OCI-LY1 (cell line): Measurements from ENCODE around the gene MRPS22.

ENCODE experiments used
- H2AFZ ChIP-seq: fragments of 200-600 bp; sonication (generic), shearing (Covaris generic); 2 replicates; pipeline ENCODE4 v1.6.0; 2014; ENCODE audit warnings: antibody characterized with exemption, mild to moderate bottlenecking, low read length
- H3F3A ChIP-seq: fragments of 200-600 bp; sonication (generic), shearing (Covaris generic); 2 replicates; pipeline ENCODE4 v1.6.0; 2014; ENCODE audit warnings: mild to moderate bottlenecking, antibody characterized with exemption, low read length, moderate library complexity; ENCODE audit not compliant: insufficient read depth
- H3K27ac ChIP-seq: fragments of 200-600 bp; sonication (generic); 2 replicates; pipeline ENCODE4 v1.5.1; 2014; ENCODE audit warnings: low read length, mixed run types, mild to moderate bottlenecking, low read depth; ENCODE audit not compliant: poor library complexity, severe bottlenecking
- H3K27me3 ChIP-seq: fragments of 200-600 bp; sonication (generic); 2 replicates; pipeline ENCODE4 v1.6.0; 2014; ENCODE audit warnings: antibody characterized with exemption, mild to moderate bottlenecking, low read length, moderate library complexity; ENCODE audit not compliant: insufficient read depth
- H3K36me3 ChIP-seq: fragments of 200-600 bp; sonication (generic); 2 replicates; pipeline ENCODE4 v1.6.1; 2014; ENCODE audit warnings: mild to moderate bottlenecking, antibody characterized with exemption, low read length, moderate library complexity, mixed read lengths; ENCODE audit not compliant: insufficient read depth
- H3K4me1 ChIP-seq: fragments of 200-600 bp; sonication (generic); 2 replicates; pipeline ENCODE4 v1.5.1; 2014; ENCODE audit warnings: mild to moderate bottlenecking, low read length, moderate library complexity; ENCODE audit not compliant: insufficient read depth, severe bottlenecking
- H3K4me2 ChIP-seq: fragments of 200-600 bp; sonication (generic), shearing (Covaris generic); 2 replicates; pipeline ENCODE4 v1.6.1; 2014; ENCODE audit warnings: low read length
- H3K4me3 ChIP-seq: fragments of 200-600 bp; sonication (generic); 2 replicates; pipeline ENCODE4 v1.5.1; 2014; ENCODE audit warnings: low read length, low read depth, mild to moderate bottlenecking, mixed read lengths; ENCODE audit not compliant: poor library complexity, severe bottlenecking
- H3K79me2 ChIP-seq: fragments of 200-600 bp; shearing (Covaris generic); 2 replicates; pipeline ENCODE4 v1.6.1; 2016; ENCODE audit warnings: mixed run types, low read length, mixed read lengths; ENCODE audit not compliant: insufficient read depth
- H3K9ac ChIP-seq: fragments of 200-600 bp; sonication (generic), shearing (Covaris generic); 2 replicates; pipeline ENCODE4 v1.6.1; 2014; ENCODE audit warnings: mild to moderate bottlenecking, low read length, mixed read lengths
- H3K9me2 ChIP-seq: fragments of 200-600 bp; sonication (generic), shearing (Covaris generic); 2 replicates; pipeline ENCODE4 v1.6.1; 2014; ENCODE audit warnings: low read depth, mild to moderate bottlenecking, low read length, mixed read lengths
- H3K9me3 ChIP-seq: fragments of 200-600 bp; shearing (Covaris generic); 2 replicates; pipeline ENCODE4 v1.6.1; 2014; ENCODE audit warnings: low read length, mixed read lengths
- H4K20me1 ChIP-seq: fragments of 200-600 bp; sonication (generic), shearing (Covaris generic); 2 replicates; pipeline ENCODE4 v1.6.0; 2016; ENCODE audit warnings: mild to moderate bottlenecking, low read length; ENCODE audit not compliant: insufficient read depth
- CTCF ChIP-seq: fragments of 200-600 bp; sonication (generic), shearing (Covaris generic); IDR thresholded peaks from 2 replicates; pipeline ENCODE4 v1.5.1; 2017; ENCODE audit warnings: mild to moderate bottlenecking, antibody characterized with exemption, low read length, moderate library complexity, mixed read lengths
- EZH2 ChIP-seq: fragments of 200-600 bp; sonication (generic), shearing (Covaris generic); IDR thresholded peaks from 2 replicates; pipeline ENCODE4 v1.8.0; 2017; ENCODE audit warnings: borderline replicate concordance, mixed run types, mild to moderate bottlenecking, antibody characterized with exemption, low read length, moderate library complexity, mixed read lengths

MRPS22 gene

GRCh38 chr3:139323146-139323545, 20.7 kb upstream of the MRPS22 start:
- H2AFZ ChIP-seq = no peak overlapping the region
- TF ChIP-seq EZH2 = no peak
- no peak for TF ChIP-seq CTCF
- no peak overlapping the region for H3K4me2 ChIP-seq
- no peak overlapping the region for H3K27ac ChIP-seq
- no peaks in the 10 kb centered on the region for H3K36me3 ChIP-seq
- H3K27me3 ChIP-seq = peaks cover 11% of the 10 kb centered on the region; the same call in 1 of the 2 replicates
- H3K4me1 ChIP-seq = no peaks in the 10 kb centered on the region
- no peak overlapping the region for H3K4me3 ChIP-seq
- no peaks in the 10 kb centered on the region for H3F3A ChIP-seq
- no peaks in the 10 kb centered on the region for H3K9me2 ChIP-seq
- no peaks in the 10 kb centered on the region for H4K20me1 ChIP-seq
- no peaks in the 10 kb centered on the region for H3K79me2 ChIP-seq
- no peak overlapping the region for H3K9ac ChIP-seq
- H3K9me3 ChIP-seq = no peaks in the 10 kb centered on the region

- no peaks in the 10 kb centered on the region for H4K20me1 ChIP-seq
- H3K27me3 ChIP-seq = peaks cover 11% of the 10 kb centered on the region; the same call in 1 of the 2 replicates
- no peak overlapping the region for H3K9ac ChIP-seq
- no peak overlapping the region for H2AFZ ChIP-seq
- no peaks in the 10 kb centered on the region for H3K36me3 ChIP-seq
- no peak overlapping the region for H3K4me2 ChIP-seq
- H3K27ac ChIP-seq = no peak overlapping the region
- no peaks in the 10 kb centered on the region for H3F3A ChIP-seq
- no peaks in the 10 kb centered on the region for H3K79me2 ChIP-seq
- no peaks in the 10 kb centered on the region for H3K9me3 ChIP-seq
- H3K9me2 ChIP-seq = no peaks in the 10 kb centered on the region
- TF ChIP-seq CTCF (no peak), EZH2 (no peak)
- peaks cover 3% of the 10 kb centered on the region for H3K4me1 ChIP-seq
- H3K4me3 ChIP-seq = no peak overlapping the region
These were observed 19.4 kb upstream of the MRPS22 start for GRCh38 chr3:139324456-139324855.

GRCh38 chr3:139325551-139325950, 18.3 kb upstream of the MRPS22 start:
- Histone ChIP-seq H3K4me3 (no peak overlapping the region), H3K79me2 (no peaks in the 10 kb centered on the region), H3K4me1 (peaks cover 3% of the 10 kb centered on the region), H2AFZ (no peak overlapping the region), H3K9me3 (no peaks in the 10 kb centered on the region), H3F3A (no peaks in the 10 kb centered on the region), H3K27me3 (peaks cover 11% of the 10 kb centered on the region; the same call in 1 of the 2 replicates), H3K9ac (no peak overlapping the region), H3K4me2 (no peak overlapping the region), H3K9me2 (no peaks in the 10 kb centered on the region), H3K27ac (no peak overlapping the region), H3K36me3 (no peaks in the 10 kb centered on the region), H4K20me1 (no peaks in the 10 kb centered on the region)
- TF ChIP-seq CTCF (no peak), EZH2 (no peak)
